Measurements from ENCODE around the gene COL20A1.

GRCh38 chr20:63348828-63349515, 56.0 kb downstream of the COL20A1 start:
- no peak for TF ChIP-seq CTCF (IDR thresholded peaks at IDR 0.05)
- TF ChIP-seq POLR2A (IDR thresholded peaks at IDR 0.05), result no peak
- TF ChIP-seq EP300 (IDR thresholded peaks at IDR 0.05), result no peak

Data from tibial nerve (tissue), 4 donors.